NCI-H82 treated with DMSO at 0.1 percent for 48 hours (cell line): ENCODE data around the gene SRSF10.
"Not testable (repeated sequence)": the region's sequence is repeated elsewhere in the genome, so short reads cannot be mapped to it uniquely, and the experiment has no call there.

Source experiments
- DNase-seq: peaks from one replicate; lab custom pipeline; 2025; ENCODE audit not compliant: unreplicated experiment; lab: John Stamatoyannopoulos, UW

SRSF10 gene

DNA sequence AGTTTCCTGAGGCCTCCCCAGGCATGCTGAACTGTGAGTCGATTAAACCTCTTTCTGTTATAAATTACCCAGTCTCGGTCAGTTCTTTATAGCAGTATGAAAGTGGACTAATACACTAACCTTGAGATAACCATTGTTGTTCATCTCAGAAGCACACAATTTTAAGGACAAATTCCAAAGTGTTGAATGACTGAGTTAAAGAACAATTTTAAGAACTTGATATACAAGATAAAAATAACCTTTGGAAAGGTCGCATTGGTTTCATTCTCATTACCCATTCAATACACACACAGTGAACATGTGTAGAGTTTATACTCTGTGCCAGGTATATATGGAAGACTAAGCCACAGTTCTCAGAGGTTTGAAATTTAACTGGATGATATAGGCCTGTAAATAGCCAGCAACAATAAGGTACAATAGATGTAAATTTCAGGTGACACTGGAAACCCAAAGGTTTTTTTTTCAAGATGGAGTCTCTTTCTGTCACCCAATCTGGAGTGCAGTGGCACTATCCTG is 19.1 kb upstream of the SRSF10 start:
- no peak for DNase-seq

DNA sequence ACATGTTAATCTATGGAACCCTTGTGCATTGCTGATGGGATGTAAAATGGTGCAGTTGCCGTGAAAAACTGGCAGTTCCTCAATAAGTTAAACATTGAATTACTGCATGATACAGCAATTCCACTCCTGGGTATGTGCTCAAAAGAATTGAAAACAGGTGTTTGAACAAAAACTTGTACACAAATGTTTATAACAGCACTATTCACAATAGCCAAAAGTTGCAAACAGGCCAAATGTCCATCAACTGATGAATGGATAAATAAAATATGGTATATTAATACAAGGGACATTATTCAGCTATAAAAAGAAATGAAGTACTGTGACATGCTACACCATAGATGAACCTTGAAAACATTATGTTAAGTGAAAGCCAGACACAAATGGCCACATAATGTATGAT is 17.7 kb upstream of the SRSF10 start:
- DNase-seq = no peak

DNA sequence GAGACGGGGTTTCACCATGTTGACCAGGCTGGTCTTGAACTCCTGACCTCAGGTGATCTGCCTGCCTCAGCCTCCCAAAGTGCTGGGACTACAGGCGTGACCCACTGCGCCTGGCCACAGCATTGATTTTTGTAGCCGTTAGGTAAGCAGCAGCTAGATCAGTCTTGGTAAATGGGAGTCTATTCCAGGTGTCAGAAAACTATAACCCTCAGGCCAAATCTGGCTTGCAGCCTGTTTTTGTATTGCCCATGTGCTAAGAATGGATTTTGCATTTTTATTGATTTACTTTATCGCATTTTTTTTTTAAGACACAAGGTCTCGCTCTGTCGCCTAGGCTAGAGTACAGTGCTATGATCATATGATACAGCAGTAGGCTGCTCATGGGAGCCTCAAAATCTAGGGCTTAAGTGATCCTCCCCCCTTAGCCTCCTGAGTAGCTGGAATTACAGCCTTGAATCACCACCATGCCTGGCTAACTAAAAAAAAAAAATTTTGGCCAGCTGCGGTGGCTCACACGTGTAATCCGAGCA is 16.6 kb upstream of the SRSF10 start:
- DNase-seq = no peak

DNA sequence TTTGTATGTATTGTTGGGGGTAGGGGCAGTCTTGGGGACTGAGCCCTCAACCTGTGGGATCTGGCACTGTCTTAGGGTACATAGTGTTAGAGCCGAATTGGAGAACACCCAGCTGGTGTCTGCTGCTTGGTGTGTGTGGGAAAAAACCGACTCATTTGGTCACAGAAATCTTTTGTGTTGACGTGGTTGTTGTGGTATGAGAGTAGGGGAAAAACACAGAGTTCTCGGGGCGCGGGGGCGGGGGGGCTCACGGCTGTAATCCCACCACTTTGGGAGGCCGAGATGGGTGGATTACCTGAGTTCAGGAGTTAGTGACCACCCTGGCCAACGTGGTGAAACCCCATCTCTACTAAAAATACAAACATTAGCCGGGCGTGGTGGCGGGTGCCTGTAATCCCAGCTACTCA is 15.3 kb upstream of the SRSF10 start:
- DNase-seq = no peak

DNA sequence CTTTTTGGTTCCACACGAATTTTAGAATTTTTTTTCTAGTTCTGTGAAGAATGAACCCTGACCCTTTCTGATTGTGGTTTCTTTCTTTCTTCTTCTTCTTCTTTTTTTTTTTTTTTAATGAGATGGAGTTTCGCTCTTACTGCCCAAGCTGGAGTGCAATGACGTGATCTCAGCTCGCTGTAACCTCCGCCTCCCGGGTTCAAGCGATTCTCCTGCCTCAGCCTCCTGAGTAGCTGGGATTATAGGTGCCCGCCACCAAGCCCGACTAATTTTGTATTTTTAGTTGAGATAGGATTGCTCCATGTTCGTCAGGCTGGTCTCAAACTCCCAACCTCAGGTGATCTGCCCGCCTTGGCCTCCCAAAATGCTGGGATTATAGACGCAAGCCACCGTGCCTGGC is 11.9 kb upstream of the SRSF10 start:
- DNase-seq = not testable (repeated sequence)

DNA sequence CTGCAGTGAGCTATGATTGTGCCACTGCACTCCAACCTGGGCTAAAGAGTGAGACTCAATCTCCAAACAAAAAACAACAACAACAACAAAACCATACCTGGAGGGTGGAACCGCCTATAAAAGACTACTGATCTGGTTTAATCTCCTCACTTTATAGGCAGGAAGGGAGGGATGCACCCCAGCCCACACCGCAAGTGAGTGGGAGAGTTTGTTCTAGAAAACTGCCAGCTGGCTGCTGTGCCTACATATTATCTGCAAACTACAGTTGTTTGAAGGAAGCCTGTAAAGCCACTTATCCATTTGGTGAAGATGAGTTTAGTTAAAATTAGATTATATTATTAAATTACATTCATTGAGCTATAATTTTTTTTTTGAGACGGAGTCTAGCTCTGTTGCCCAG is 9.1 kb upstream of the SRSF10 start:
- no peak for DNase-seq

DNA sequence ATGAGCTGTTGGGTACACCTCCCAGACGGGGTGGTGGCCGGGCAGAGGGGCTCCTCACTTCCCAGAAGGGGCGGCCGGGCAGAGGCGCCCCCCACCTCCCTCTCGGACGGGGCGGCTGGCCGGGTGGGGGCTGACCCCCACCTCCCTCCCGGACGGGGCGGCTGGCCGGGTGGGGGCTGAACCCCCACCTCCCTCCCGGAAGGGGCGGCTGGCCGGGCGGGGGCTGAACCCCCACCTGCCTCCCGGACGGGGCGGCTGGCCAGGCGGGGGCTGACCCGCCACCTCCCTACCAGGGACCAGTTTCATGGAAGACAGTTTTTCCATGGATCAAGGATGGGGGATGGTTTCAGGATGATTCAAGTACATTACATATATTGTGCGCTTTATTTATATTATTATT is 6.9 kb upstream of the SRSF10 start:
- not testable (repeated sequence) for DNase-seq

DNA sequence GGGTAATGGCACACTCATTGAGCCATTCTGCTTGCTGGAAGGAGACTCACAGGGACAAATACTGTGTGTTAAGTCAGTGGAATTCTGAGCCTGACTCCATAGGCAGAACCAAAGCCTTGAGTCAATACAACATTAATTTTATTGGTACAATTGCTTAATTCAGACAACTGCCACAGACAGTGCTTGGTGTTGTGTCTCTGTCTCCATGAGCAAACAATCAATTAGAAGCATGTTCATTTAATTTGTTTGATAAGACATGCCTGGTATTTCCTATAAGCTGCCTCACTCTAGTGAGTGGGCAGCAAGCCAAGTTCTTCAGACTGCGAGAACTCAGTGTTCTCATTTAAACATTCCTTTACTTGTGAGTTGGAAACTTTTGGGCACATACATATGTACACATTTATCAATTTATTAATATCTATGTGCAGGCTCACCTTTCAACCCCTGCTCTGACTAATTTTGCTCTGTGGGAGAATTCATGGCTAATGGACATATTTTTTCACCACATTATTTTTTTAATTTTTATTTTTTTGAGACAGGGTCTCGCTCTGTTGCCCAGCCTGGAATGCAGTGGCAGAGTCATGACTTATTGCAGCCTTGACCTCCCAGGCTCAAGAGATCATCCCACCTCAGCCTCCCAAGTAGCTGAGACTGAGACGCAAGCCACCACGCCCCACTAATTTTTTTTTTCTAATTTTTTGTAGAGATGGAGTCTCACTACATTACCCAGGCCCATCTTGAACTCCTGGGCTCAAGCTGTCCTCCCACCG is 4.5 kb upstream of the SRSF10 start:
- no peak for DNase-seq

DNA sequence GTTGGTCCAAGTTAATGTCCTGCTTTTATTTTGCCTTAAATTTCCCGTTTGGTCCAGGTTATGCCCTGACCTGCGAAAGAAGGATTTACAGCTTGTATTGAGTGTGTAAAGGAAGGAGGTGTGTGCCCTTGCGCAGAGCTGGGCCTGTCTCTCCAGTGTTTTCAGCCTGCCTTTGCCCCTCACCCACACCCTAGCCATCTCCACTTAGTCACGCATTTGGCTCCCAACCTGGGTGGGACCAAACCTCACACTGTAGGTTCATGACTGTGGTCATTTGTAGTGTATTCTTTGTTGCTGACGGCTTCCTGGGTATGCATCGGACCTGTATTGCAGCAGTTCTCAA is 572 bp upstream of the SRSF10 start:
- no peak for DNase-seq

DNA sequence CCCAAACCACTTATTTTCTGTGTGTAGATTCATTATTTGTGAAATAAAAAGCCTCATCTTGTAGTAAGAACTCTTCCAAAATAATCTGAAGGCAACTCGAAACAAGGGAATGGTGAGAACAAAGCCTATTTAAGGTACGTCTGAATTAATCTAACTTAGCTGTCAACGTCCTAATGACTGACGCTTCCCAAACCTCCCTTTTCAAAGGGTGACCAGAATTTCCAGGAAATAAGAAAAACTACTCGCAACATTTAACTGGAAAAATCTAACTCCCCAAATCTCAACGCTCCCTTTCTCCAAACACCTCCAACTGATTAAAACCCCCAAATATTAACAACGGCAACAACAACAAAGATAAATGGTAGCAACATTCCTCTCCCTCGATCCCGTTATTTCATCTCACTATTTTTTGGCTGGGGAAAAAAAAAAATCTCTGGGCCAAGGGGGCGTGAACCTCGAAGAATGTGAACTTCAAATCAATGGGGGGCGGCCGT is 693 bp downstream of the SRSF10 start:
- DNase-seq = no peak

DNA sequence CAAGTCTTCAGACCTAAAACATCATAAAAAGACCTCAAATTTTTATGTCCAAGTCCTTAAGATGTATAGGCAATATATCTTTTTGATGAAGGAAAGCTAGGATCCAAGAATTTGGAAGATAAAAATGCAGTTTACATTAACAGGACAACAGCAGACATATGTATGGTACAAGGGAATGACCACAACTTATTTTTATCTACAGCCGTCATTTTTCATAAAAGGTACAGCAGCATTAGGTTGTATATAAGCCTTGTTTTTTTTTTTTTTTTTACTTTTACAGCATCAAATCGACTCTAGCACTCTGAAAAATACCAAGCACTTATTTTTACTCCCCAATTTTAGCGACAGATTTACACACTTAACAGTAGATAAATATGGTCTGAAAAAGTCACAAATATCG is 1.3 kb downstream of the SRSF10 start:
- no peak for DNase-seq

DNA sequence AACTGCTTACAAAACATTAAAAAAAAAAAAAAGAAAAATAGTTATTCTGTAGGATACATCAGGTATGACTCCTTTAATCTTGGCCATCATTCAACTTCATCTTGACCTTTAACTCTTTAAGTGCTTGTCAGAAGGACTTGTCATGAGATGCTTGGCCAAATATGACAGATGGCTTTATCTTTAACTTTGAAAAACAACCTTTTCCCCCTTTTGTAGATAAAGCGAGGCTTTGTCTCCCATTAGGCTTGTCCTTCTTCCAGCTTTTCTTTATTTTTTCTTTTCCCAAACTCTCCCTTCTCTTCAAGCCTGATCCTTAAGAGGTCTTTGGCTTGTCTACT is 2.3 kb downstream of the SRSF10 start:
- DNase-seq = no peak

DNA sequence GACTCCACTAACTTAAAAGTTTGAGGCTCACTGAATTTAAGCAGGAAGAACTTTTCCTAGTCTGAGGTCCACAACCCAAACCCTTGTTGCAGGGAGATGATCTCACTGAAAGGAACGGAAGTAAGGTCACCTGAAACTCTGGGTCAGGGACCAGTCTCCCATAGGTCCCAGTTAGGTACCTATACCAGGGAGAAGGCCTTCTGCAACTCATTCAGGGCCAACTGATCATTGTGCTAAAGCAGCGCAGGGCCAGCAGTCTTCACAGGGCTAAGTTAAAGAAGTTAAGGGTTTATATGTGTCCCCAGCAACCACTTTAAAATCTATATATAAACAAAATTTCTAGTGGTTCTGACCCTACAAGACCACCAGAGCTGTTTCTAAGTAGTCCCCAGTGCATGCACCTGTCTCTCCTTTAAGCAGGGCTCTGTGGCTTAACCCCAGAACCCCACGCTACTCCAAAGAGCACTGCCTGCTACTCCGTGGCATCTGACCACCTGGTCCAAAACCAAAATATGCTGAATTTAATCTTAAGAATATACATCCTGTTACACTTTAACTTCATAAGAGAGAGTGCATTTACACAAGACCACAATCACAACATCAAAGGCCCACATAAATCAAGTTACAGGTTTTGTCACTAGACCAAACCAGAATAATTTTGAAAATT is 2.8 kb downstream of the SRSF10 start:
- DNase-seq = no peak

DNA sequence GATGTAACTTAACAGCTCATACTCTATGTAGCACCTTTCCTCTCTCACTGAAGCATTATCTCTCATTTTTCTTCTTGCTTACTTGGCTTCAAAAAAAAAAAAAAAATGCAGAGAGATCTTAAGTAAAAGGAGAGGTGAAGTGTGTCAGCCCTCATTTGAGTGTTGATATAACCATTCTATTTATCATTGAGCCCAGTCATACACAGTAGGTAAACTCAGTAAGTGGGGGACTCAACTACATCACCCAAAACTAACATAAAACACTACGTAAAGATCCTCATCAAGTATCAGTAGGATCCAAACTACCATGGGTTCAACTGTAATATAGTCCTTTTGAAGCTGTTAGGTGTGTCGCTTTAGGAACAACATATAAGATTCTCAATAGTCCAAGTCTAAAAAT is 12.3 kb downstream of the SRSF10 start:
- DNase-seq = no peak

DNA sequence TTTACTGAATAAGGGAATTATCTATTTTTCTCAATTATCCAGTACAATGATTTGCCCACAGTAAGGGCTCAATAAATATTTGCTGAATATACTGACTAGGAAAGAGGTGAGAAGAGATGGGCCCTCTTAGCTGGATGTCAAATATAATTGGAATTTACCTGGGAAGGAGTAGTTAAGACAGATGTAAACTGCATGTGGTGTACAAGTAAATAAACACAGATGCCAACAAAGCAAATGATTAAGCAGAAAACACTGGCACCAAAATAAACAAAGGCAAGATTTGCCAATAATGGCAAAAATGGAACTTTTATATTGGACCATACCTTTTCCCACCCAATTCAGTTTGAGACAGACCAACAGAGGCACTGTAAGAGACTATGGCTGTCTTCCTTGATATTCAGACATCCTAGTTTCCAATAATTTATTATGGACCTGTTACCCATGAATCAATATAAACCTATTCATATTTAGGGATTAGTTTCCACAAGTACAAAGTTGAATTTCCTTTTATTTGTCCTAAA is 13.1 kb downstream of the SRSF10 start:
- no peak for DNase-seq

DNA sequence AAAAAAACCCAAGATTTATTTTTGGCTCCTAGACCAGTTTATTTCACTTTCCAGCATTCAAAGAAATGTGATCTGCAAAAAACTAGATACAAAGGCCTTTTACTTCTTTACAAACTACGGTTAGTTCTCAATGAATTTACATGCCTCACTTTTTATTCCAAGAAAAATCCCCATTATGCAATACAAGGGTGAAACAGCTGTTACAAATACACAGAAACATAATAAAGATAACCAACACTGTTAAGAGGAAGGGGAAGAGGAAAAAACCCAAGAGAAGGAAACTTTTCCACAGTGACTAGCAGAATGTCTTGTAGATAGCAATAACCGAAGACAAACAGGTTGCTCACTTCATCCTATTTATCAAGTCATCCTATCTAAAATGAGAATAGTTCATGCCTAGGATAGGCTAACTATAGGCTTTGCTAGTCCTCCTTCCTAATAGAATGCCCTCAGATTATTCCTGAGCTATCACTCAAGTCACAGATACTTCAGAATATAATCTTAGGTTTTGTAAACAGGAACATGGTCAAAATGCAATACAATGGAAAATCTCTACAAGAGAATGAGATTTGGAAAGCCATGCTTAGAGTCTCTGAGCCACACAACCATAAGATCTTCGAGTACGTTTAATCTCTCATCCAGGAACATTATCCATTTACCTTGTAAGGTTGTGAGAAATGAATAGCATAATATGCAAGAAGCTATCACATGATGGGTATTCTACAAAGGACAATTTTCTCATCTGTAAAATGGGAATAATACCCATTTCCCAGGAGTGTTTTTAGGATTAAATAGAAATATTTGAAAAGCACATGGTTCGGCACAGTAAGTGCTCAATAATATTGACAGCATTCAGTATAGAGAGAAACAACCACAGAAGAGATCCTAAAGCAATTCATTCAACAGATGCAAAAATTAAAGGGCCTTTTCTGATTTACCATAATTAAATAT is 15.1 kb downstream of the SRSF10 start:
- no peak for DNase-seq

DNA sequence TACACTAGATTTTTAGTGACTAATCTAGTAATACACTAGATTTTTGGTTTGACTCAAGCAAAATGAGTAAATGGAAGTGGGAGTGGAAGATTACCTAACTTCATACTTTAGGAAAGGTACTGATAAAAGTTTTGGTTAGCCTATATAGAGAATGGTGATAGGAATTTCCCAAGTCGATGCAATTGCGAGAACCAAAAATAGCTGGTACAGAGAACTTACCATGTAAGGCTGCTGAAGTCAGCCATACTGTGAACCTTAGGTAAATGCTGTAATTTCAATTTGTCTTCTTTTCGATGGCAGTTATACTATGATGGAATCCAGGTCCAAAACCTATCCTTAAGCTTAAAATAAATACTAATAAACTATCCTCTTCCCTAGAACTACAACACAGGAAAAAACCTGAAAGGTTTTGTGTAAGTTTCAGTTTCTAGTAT is 15.9 kb downstream of the SRSF10 start:
- no peak for DNase-seq

DNA sequence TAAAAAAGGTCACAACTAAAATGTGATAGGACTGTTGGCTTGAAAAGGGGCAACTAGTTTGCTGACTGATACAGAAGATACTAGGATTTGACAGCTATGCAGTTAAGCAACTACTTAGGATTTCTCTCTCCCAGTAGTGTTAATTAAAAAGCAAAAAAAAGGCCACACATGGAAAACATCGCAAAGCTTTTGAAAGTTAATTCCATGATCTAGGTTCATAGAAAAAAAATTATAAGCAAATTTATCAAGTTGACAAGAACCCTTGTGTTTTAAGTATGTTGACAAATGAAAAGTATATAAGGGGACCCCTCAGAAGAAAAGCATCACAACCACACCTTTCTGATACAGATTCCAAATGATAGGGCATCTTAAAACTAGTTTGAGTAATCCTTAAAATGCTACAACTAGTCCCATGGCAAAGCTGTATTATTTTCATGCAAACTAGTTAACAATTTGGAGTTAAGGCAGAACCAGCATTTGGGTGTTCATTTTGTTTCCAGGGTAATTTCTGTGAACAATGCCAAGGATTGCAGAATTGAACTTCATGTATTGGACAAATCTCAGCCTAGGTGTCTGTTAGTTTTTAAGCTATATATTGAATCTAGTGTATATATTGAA is 16.4 kb downstream of the SRSF10 start:
- DNase-seq = no peak

DNA sequence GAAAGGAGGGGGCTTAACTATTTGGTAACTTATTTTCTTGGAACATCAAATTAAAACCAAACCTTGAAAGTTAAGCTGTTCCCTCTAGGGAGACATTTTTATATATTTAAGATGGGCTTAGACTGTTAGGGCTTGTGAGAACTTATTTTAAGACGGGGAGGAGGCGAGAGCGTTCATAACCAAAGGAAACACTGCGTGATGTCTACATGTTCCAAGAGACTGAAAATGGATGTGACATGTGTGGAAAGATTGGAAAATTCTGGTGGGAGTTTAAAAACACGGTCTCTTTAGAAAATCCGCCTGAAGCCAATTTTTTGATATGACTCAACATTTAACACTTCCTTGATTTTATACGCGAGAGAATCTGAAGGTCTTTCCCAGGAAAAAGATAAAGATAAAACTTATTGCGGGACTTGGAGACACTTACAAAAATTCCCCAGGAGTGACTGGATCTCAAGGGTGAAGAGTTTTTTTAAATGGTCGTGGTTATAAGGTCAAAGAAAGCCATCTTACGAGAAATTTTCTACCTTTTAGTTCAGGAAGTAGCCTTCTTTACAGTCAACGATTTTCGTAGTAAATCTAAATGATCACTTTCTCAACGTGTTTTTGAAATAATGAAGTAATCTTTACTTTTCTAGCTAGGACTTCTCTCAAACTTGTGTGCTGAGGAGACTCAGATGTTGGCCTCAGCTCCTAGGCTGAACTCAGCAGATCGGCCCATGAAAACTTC is 19.7 kb downstream of the SRSF10 start:
- DNase-seq = no peak
